HepG2 (cell line): ENCODE measurements around the gene ATRAID. TPM values are rescaled to one million over a fixed set of nuclear protein-coding genes. Genes with fewer than 3 reads are reported as not detected.

ENCODE experiments used
- CBX5 ChIP-seq: sonication (generic); formaldehyde crosslinking; IDR thresholded peaks from 2 replicates; pipeline ENCODE4 v1.4.0; 2020; ENCODE audit warnings: missing genetic modification reagents, borderline replicate concordance
- ETV6 ChIP-seq: sonication (generic); formaldehyde crosslinking; conservative IDR thresholded peaks from 2 replicates; pipeline ENCODE4 v1.4.0; 2020; ENCODE audit warnings: missing genetic modification reagents
- HDAC6 ChIP-seq: fragments of 200-600 bp; sonication (generic); IDR thresholded peaks from 2 replicates; pipeline ENCODE4 v1.7.0; 2017; ENCODE audit warnings: mild to moderate bottlenecking, antibody characterized with exemption, low read length, low read depth
- KDM2A ChIP-seq: sonication (generic); formaldehyde crosslinking; IDR thresholded peaks from 2 replicates; pipeline ENCODE4 v1.4.0; 2020; ENCODE audit warnings: low read depth, missing genetic modification reagents, borderline replicate concordance
- KDM6A ChIP-seq: IDR thresholded peaks from 2 replicates; pipeline ENCODE4 v1.6.1; 2016; ENCODE audit warnings: low read depth
- MAZ ChIP-seq, 2 experiments: sonication (generic) in 1 of 2; formaldehyde crosslinking in 1 of 2; IDR thresholded peaks; 2 replicates each; pipeline versions ENCODE4 v1.5.0 to v1.6.1; 2012 to 2020; ENCODE audit warnings: low read depth in 2 of 2, mild to moderate bottlenecking in 2 of 2, borderline replicate concordance in 1 of 2, improper control_type of control experiment in 1 of 2, low read length in 1 of 2, missing genetic modification reagents in 1 of 2, moderate library complexity in 1 of 2
- NR2F1 ChIP-seq, 2 experiments: fragments of 450-650 bp in 1 of 2; formaldehyde crosslinking in 1 of 2; IDR thresholded peaks; 2 replicates each; pipeline versions ENCODE4 v1.5.0 to v1.6.1; 2016 to 2020; ENCODE audit warnings: mild to moderate bottlenecking in 1 of 2, missing compliant biosample characterization in 1 of 2, missing genetic modification reagents in 1 of 2, moderate library complexity in 1 of 2
- PPARG ChIP-seq: conservative IDR thresholded peaks from 2 replicates; pipeline ENCODE4 v1.6.1; 2016; ENCODE audit warnings: missing biosample characterization, missing genetic modification reagents
- PRDM4 ChIP-seq: sonication (generic); formaldehyde crosslinking; IDR thresholded peaks from 2 replicates; pipeline ENCODE4 v1.9.0; 2021; ENCODE audit warnings: missing genetic modification reagents, borderline replicate concordance
- PTBP1 ChIP-seq: fragments of 200-400 bp; formaldehyde crosslinking; IDR thresholded peaks from 2 replicates; pipeline ENCODE4 v1.6.1; 2018; ENCODE audit warnings: low read length, low read depth; ENCODE audit not compliant: poor library complexity, severe bottlenecking
- RCOR2 ChIP-seq: IDR thresholded peaks from 2 replicates; pipeline ENCODE4 v1.6.1; 2016; ENCODE audit warnings: missing biosample characterization, missing genetic modification reagents
- TOE1 ChIP-seq: sonication (generic); formaldehyde crosslinking; IDR thresholded peaks from 2 replicates; pipeline ENCODE4 v1.4.0; 2020; ENCODE audit warnings: mild to moderate bottlenecking, missing genetic modification reagents
- ZBTB21 ChIP-seq: sonication (generic); formaldehyde crosslinking; IDR thresholded peaks from 2 replicates; pipeline ENCODE4 v1.4.0; 2020; ENCODE audit warnings: missing genetic modification reagents
- ZEB1 ChIP-seq: IDR thresholded peaks from 2 replicates; pipeline ENCODE4 v1.6.1; 2012; ENCODE audit warnings: mild to moderate bottlenecking, low read depth, inconsistent platforms; ENCODE audit not compliant: insufficient replicate concordance
- ZNF17 ChIP-seq: sonication (generic); formaldehyde crosslinking; IDR thresholded peaks from 2 replicates; pipeline ENCODE4 v1.5.0; 2020; ENCODE audit warnings: mild to moderate bottlenecking, missing genetic modification reagents
- ZNF20 ChIP-seq: sonication (generic); formaldehyde crosslinking; IDR thresholded peaks from 2 replicates; pipeline ENCODE4 v1.4.0; 2020; ENCODE audit warnings: mild to moderate bottlenecking, moderate library complexity, missing genetic modification reagents
- ZNF274 ChIP-seq: sonication (generic); formaldehyde crosslinking; IDR thresholded peaks from 2 replicates; pipeline ENCODE4 v1.5.1; 2020; ENCODE audit warnings: mild to moderate bottlenecking, missing genetic modification reagents
- ZNF331 ChIP-seq: sonication (generic); formaldehyde crosslinking; IDR thresholded peaks from 2 replicates; pipeline ENCODE4 v1.4.0; 2020; ENCODE audit warnings: missing genetic modification reagents
- ZNF362 ChIP-seq: sonication (generic); formaldehyde crosslinking; IDR thresholded peaks from 2 replicates; pipeline ENCODE4 v1.4.0; 2020; ENCODE audit warnings: missing genetic modification reagents, mild to moderate bottlenecking, borderline replicate concordance
- ZNF552 ChIP-seq: sonication (generic); formaldehyde crosslinking; IDR thresholded peaks from 2 replicates; pipeline ENCODE4 v1.9.0; 2022; ENCODE audit warnings: missing genetic modification reagents, mild to moderate bottlenecking, borderline replicate concordance
- ZNF782 ChIP-seq: sonication (generic); formaldehyde crosslinking; IDR thresholded peaks from 2 replicates; pipeline ENCODE4 v1.4.0; 2020; ENCODE audit warnings: missing genetic modification reagents, mild to moderate bottlenecking, borderline replicate concordance
- ZSCAN9 ChIP-seq: IDR thresholded peaks from 2 replicates; pipeline ENCODE4 v1.6.1; 2016; ENCODE audit warnings: borderline replicate concordance
- polyA plus RNA-seq, 8 experiments: library from polyadenylated mRNA; depleted of rRNA in 3 of 8; stranded (reverse) in 7 of 8; unstranded in 1 of 8; fragments of >200 nt; fragmentation: Illumina TruSeq in 4 of 8; extraction: Trizol in 4 of 8; gene quantifications; 2 replicates each; pipeline versions ENCODE4 v1.2.1 to v1.2.3, GENCODE V29; 2011 to 2016; ENCODE audit warnings: low read depth in 4 of 8, missing spikeins in 1 of 8, mixed read lengths in 1 of 8; ENCODE audit not compliant: insufficient read depth in 1 of 8
- total RNA-seq, 5 experiments: library from RNA; depleted of rRNA; stranded (reverse); fragments of >200 nt; fragmentation: Illumina TruSeq; extraction: Trizol; gene quantifications; 2 replicates each; pipeline ENCODE4 v1.2.3, GENCODE V29; 2016; ENCODE audit warnings: low read depth in 1 of 5
- TF ChIP-seq, protein P1 (sequence below): sonication (generic); formaldehyde crosslinking; IDR thresholded peaks from 2 replicates; pipeline ENCODE4 v1.4.0; 2020; ENCODE audit warnings: missing genetic modification reagents, borderline replicate concordance

Gene ATRAID
- total and polyA plus RNA-seq, 2 of the 13 experiments (the other 11 are each of a cell fraction or from before 2014, with no cell fraction given) = 207 to 382 TPM

GRCh38 chr2:27177441-27178351 is 34.1 kb upstream of the ATRAID start (continued):
- TF ChIP-seq PTBP1 (no peak), ZNF17 (CRISPR knock-in tag) (no peak), KDM2A (CRISPR knock-in tag) (0 out of 2 replicates have a peak, but pooled peaks have one; percentile 51), ZNF274 (peak; percentile 60; the same call in 1 of the 2 replicates), ZNF362 (CRISPR knock-in tag) (peak; percentile 99), MAZ (IDR thresholded peaks at IDR 0.05; ENCODE audit: borderline replicate concordance, low read depth, low read length) (no peak), MAZ (CRISPR knock-in tag; IDR thresholded peaks at IDR 0.05; ENCODE audit: low read depth) (peak; percentile 74), PRDM4 (CRISPR knock-in tag) (no peak), ZNF552 (0 out of 2 replicates have a peak, but pooled peaks have one; percentile 51), NR2F1 (CRISPR knock-in tag; IDR thresholded peaks at IDR 0.05) (peak; percentile 54 to 91), CBX5 (peak; percentile 33; the same call in 1 of the 2 replicates), PPARG (CRISPR knock-in tag) (peak; percentile 92), ZBTB21 (CRISPR knock-in tag) (peak; percentile 84), ZNF331 (CRISPR knock-in tag) (peak; percentile 89), TOE1 (CRISPR knock-in tag) (no peak), RCOR2 (CRISPR knock-in tag) (peak; percentile 96), ZNF782 (CRISPR knock-in tag) (no peak), ETV6 (CRISPR knock-in tag) (no peak), ZNF20 (CRISPR knock-in tag) (no peak), KDM6A (CRISPR knock-in tag) (peak; percentile 94), ZSCAN9 (peak; percentile 88), HDAC6 (no peak), ZEB1 (peak; percentile 96)
- TF ChIP-seq, protein P1, sequence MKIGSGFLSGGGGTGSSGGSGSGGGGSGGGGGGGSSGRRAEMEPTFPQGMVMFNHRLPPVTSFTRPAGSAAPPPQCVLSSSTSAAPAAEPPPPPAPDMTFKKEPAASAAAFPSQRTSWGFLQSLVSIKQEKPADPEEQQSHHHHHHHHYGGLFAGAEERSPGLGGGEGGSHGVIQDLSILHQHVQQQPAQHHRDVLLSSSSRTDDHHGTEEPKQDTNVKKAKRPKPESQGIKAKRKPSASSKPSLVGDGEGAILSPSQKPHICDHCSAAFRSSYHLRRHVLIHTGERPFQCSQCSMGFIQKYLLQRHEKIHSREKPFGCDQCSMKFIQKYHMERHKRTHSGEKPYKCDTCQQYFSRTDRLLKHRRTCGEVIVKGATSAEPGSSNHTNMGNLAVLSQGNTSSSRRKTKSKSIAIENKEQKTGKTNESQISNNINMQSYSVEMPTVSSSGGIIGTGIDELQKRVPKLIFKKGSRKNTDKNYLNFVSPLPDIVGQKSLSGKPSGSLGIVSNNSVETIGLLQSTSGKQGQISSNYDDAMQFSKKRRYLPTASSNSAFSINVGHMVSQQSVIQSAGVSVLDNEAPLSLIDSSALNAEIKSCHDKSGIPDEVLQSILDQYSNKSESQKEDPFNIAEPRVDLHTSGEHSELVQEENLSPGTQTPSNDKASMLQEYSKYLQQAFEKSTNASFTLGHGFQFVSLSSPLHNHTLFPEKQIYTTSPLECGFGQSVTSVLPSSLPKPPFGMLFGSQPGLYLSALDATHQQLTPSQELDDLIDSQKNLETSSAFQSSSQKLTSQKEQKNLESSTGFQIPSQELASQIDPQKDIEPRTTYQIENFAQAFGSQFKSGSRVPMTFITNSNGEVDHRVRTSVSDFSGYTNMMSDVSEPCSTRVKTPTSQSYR (CRISPR knock-in tag) = peak; percentile 32; the same call in 1 of the 2 replicates
